Activated naive CD4-positive, alpha-beta T cell treated with anti-CD3 and anti-CD28 coated beads, Interleukin-2, amount 50 U/mL, for 16 hours (primary cell): ENCODE data around the gene LMO1.

Experiments used
- DNase-seq: peaks from one replicate; pipeline ENCODE4 v3.0.0-alpha.2; 2020

The LMO1 gene

GRCh38 chr11:8288166-8288772, 24.6 kb upstream of the LMO1 start:
- DNase-seq: no peak

- no peak for DNase-seq
These were observed 24.0 kb upstream of the LMO1 start for GRCh38 chr11:8287703-8288102.

GRCh38 chr11:8287297-8287696, 23.6 kb upstream of the LMO1 start:
- no peak for DNase-seq

- DNase-seq: no peak
These were observed 23.2 kb upstream of the LMO1 start for GRCh38 chr11:8286886-8287285.

GRCh38 chr11:8285796-8286195, 22.1 kb upstream of the LMO1 start:
- DNase-seq: no peak

- no peak for DNase-seq
These were observed 21.6 kb upstream of the LMO1 start for GRCh38 chr11:8285228-8285627.

DNA sequence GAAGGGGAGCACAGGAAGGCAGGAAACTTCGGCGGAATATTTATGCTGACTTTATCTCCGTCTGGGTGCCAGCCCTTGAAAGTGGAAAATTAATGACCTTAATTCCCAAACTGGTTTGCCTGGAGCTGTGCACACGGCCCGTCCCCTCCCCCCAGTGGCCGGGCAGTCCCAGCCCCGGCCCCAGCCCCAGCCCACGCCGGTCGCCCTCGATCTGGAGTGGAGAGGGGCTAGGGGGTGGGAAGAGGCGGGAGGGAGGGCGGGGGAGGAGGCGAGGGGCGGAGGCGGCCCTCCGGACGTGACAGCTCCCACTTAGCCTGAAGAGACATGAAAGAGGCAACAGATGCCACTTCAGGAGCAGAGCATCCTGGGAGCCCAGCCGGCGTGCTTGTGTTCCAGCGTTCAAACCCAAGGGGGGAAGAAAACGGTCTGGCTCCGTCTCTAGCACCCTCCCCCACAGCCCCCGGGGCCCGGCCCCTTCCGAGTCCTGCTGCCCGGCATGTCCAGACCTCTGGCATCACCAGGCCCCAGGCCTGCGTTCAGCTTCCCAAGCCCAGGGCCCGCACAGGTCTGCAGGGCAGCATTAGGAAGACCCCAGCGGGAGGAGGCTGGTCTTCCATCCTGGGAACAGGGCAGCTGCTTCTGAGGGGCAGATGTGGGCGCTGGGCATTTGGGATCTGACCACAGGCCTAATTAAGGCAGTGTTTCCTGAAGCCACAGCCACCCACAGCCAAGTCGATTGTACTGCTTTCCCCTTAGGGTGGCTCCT, 20.0 kb upstream of the LMO1 start:
- no peak for DNase-seq

DNA sequence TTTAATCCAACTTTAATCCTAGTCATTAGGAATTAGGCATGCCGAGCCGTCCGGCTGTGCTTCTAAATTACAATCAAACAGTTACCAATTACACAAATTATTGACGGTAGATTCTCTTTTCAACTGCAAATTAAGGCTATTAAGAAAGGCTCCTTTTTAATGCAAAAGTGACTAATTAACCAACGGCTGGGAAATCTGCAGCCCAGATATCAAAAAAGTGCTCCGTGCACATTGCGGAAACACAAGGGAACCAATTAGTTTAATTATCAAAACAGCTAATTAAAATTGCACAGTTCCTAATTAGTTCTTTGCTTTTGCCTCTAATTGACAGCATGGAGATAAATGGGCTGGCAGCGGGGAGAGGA, 19.4 kb upstream of the LMO1 start:
- DNase-seq: no peak

GRCh38 chr11:8282631-8283030, 19.0 kb upstream of the LMO1 start:
- DNase-seq: no peak

DNA sequence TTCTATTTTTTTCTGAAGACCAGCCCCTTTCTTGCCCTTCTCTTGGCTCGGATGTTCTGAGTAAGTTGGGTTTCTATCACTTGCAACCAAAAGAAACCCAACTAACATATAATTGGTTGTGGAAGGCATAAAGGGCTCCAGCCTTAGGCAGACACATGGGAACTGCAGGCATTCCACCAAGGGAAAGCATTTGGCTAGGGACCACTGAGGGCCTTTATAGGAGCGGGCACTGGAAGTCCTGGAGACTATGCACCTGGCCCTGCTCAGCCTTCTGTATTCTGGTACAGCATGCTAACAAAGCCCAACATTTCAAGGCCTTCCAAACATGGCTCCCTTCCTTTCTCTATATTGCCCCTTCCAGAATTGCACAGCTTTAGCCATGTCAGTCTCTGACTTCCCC, 17.6 kb upstream of the LMO1 start:
- DNase-seq: no peak

DNA sequence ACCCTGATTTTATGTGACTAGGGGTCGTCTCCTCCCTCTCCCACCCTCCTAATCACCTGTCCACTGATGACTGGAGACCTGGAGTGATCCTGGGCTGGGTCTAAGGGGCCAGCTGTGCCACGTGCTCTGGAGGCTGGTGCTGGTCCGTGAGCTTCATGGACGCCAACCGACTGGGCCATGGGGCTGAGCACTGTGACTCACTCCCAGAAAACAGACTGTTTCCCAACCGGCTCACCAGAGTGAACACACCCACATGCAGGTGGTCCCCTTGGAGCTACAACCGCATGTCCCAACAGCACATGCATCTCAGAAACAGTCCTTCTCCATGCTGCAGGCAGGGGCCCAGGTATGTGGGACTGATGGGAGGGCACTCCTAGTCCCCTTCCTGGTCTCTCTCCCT, 14.0 kb upstream of the LMO1 start:
- DNase-seq: no peak

DNA sequence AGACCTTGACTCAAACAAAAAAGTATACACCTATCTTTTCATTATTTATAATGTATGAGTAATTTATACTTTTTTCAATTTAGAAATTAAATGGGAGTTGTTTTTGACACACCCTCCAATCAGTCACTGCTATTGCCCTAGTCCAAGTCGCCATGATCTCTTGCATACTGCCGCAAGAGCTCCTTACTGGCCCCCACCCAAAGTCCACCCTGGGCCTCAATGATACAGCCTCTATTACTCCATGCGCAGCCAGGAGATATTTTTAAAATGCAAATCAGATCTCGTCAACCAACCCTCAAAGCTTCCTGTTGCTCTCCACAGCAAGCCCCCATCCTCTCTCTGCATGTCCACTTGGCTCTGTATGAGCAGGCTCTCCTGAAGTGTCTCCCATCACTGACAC, 12.8 kb upstream of the LMO1 start:
- DNase-seq: no peak

DNA sequence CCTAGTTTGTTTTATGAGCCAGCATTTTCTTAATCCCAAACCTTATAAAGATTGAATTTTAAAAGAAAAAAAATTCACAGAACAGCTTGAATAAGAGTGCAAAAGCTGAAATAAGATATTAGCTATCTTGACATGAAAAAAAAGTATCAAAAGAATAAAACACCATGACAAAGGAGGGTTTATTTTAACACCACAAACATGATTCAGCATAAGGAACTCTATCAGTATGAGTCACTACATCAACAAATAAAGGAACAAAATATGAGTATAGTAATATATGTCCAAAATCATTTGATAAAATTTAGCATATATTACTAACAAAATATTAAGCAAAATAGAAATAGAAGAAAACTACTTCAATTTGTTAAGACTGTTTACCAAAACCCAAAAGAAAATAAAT, 9.6 kb upstream of the LMO1 start:
- DNase-seq: no peak

- DNase-seq: no peak
These were observed 7.6 kb upstream of the LMO1 start for GRCh38 chr11:8271106-8271886.

DNA sequence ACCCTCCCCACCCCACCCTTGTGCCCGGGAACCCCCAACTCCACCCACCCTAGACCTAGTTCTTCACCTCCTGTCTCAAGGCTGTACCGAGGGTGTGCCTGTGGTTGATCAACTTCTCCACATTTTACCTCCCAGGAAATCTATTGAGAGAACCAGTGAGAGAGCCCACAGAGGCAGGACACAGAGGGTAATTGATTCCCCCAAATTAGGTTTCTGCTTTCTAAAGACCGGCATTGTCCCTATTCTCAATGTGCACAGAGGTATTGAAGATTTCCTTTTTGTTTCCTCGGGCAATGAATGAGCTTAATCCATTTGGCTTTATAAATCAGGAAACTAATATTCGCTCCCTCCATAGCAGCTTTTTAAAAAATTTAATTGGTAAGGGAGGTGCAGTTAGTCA, 6.0 kb upstream of the LMO1 start:
- DNase-seq: no peak

DNA sequence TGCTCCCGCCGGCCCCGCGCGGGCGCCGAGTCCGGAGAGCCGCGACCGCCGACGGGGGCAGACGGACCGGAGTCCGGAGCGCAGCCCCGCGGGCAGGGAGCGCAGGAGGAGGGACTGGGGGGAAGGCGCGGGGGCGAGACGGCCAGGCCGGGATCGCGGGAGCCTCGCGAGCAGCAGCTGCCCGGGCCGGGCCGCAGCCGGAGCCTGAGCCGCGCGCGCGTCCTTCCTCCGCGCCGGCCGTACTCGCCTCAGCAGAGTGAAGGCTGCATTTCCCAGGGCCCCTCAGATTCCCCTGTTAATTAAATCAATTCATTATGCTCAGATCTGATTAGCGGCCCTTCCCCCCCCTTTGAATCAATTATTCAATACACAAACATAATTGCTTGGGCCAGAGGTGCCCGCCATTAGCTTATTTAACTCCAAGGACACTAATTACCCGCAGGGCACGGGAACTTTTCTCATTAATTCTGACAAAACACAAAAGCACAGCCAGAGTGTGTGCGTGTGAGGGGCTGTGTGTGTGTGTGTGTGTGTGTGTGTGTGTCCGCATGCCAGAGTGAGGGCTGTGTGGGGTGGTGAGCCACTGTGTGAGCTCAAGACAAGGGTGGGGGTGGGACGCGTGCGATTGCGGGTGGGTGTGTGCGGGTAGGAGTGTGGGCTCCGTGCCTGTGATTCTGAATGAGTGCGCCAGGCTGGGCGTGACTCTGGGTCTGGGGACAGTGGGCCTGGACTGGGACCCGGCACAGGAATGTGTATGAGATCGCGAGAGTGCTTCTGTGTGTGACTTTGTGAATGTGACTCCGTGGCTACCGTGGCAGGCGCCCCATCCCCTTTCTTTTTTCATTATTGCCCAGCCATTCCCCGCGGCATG, 5.1 kb upstream of the LMO1 start:
- DNase-seq: no peak

DNA sequence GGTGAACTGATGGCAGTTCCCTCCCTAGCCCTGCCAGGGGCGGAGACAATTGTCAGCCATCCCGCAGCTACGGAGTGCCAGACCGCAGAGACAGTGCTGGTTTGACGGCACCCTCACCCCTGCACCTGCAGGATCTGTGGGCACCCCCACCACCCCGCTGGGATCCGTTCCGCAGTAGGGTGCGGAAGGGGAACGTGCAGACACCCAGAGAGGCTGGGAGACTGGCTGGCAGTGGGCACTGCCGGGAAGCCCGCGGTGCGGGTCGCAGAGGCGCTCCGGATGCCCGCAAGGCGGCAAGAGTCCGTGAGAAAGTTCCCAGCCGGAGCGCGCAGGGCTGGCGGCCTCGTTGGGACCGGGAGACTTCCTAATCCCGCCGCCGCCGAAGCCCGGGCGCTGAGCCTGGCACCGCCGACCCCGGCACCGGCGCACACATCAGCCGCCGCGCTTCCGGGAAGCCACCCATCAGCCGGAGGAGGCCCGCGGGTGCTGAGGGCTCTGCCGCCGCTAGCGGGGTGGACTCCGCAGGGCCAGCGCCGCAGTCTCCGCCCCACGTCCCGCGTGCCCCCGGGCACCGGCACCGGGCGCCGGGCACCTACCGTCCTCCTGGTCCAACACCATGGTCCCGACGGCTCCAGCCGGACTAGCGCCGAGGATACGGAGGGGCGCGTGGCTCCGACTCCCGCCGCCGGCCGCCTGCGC, 4.3 kb upstream of the LMO1 start:
- peak; percentile 32 for DNase-seq

DNA sequence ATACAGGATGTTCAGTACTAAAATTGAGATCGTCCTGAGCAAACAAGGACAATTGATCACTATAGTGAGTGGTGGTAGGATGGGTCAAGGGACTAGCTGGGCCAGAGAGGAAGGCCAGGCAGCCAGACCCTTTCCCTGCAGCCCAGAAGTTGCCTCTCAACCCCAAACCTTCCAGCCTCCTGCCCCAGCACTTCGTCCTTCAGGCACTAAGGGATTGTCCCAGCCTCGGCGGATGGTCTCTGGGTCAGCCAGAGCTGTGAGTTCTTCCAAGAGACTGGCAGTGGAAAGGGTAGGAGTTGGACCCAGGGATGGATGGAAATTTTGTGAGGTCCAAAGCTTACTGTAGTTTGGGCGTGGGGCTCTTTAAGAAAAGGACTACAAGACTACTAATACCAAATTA, 3.6 kb upstream of the LMO1 start:
- no peak for DNase-seq

GRCh38 chr11:8266246-8267241, 2.9 kb upstream of the LMO1 start:
- no peak for DNase-seq

DNA sequence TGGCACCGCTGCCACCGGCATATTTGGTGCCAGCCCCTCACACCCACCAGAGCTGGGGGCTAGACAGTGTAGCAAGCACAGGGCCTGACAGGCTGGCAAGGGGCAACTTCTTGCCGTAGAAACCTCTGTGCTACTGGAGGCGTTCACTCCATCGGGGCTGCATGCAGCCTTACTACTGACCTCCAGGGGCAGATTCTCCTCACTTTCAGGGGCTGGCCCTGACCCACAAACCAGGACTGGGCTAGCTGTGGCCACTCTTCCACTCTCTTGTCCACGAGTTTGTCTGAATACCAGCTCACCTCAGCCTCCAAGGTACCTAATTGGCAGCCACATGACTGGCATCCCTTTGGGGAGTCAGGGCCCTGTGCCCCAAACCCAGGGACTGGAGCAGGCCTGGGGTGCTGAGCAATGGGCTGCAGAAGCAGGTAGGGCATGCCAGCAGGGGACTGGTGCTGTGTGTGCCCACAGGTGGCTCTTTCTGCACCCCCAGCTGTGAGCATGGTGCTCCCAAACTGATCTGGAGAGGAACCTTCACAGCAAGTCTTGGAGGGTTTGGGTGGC, 2.1 kb upstream of the LMO1 start:
- DNase-seq: no peak
